Measurements from ENCODE around the gene DPH5.

DPH5 gene

DNA sequence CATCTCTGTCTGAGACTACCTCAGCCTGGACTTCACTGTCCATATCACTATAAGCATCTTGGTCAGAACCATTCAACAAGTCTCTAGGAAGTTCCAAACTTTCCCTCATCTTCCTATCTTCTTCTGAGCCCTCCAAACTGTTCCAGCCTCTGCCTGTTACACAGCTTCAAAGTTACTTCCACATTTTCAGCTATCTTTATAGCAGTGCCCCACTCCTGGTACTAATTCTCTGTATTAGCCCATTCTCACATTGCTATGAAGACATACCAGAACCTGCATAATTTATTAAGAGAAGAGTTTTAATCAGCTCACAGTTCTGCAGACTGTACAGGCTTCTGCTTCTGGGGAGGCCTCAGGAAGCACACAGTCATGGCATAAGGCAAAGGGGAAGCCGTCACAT, 15.7 kb upstream of the DPH5 start:
- Histone ChIP-seq H3K9me2 (replicated peaks; ENCODE audit: insufficient read depth, low read length) (no peaks in the 10 kb centered on the region), H3K9ac (ENCODE audit: low read length) (no peak overlapping the region), H3K9me3 (ENCODE audit: insufficient read depth, low read length) (peaks cover 27% of the 10 kb centered on the region; the same call in 1 of the 2 replicates), H2AFZ (ENCODE audit: low read depth, low read length, severe bottlenecking) (no peak overlapping the region), H3F3A (ENCODE audit: insufficient read depth) (no peaks in the 10 kb centered on the region), H3K36me3 (ENCODE audit: low read length) (peaks cover 31% of the 10 kb centered on the region), H3K4me2 (ENCODE audit: low read depth, low read length, poor library complexity, severe bottlenecking) (no peak overlapping the region), H3K27me3 (ENCODE audit: low read length) (no peaks in the 10 kb centered on the region), H4K20me1 (ENCODE audit: low read depth, low read length) (no peaks in the 10 kb centered on the region), H3K27ac (ENCODE audit: low read depth, low read length) (no peak overlapping the region), H3K79me2 (ENCODE audit: insufficient read depth, low read length) (peaks cover 21% of the 10 kb centered on the region), H3K4me3 (ENCODE audit: insufficient read depth, low read length, poor library complexity, severe bottlenecking) (no peak overlapping the region)
- no peak for TF ChIP-seq EZH2phosphoT487 (conservative IDR thresholded peaks at IDR 0.05; ENCODE audit: low read length)
- TF ChIP-seq, protein P1, sequence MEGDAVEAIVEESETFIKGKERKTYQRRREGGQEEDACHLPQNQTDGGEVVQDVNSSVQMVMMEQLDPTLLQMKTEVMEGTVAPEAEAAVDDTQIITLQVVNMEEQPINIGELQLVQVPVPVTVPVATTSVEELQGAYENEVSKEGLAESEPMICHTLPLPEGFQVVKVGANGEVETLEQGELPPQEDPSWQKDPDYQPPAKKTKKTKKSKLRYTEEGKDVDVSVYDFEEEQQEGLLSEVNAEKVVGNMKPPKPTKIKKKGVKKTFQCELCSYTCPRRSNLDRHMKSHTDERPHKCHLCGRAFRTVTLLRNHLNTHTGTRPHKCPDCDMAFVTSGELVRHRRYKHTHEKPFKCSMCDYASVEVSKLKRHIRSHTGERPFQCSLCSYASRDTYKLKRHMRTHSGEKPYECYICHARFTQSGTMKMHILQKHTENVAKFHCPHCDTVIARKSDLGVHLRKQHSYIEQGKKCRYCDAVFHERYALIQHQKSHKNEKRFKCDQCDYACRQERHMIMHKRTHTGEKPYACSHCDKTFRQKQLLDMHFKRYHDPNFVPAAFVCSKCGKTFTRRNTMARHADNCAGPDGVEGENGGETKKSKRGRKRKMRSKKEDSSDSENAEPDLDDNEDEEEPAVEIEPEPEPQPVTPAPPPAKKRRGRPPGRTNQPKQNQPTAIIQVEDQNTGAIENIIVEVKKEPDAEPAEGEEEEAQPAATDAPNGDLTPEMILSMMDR (IDR thresholded peaks at IDR 0.05; ENCODE audit: insufficient read depth, low read length, poor library complexity, severe bottlenecking) = no peak

DNA sequence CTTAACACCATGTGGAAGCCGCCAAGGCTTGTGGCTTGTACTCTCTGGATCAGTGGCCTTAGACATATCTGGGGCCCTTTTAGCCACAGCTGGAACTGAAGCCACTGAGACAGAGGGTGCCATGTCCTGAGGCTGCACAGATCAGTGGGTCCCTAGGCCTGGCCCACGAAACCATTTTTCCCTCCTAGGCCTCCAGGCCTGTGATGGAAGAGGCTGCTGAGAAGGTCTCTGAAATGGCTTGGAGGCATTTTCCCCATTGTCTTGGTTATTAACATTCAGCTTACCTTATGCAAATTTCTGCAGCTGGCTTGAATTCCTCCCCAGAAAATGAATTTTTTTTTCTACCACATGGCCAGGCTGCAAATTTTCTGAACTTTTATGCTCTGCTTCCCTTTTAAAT, 15.1 kb upstream of the DPH5 start:
- Histone ChIP-seq H3K27me3 (ENCODE audit: low read length) (no peaks in the 10 kb centered on the region), H3F3A (ENCODE audit: insufficient read depth) (no peaks in the 10 kb centered on the region), H3K9me2 (replicated peaks; ENCODE audit: insufficient read depth, low read length) (no peaks in the 10 kb centered on the region), H3K4me2 (ENCODE audit: low read depth, low read length, poor library complexity, severe bottlenecking) (no peak overlapping the region), H3K4me3 (ENCODE audit: insufficient read depth, low read length, poor library complexity, severe bottlenecking) (no peak overlapping the region), H3K36me3 (ENCODE audit: low read length) (peaks cover 31% of the 10 kb centered on the region), H3K27ac (ENCODE audit: low read depth, low read length) (no peak overlapping the region), H3K79me2 (ENCODE audit: insufficient read depth, low read length) (peaks cover 27% of the 10 kb centered on the region), H3K9me3 (ENCODE audit: insufficient read depth, low read length) (peaks cover 27% of the 10 kb centered on the region; the same call in 1 of the 2 replicates), H4K20me1 (ENCODE audit: low read depth, low read length) (no peaks in the 10 kb centered on the region), H2AFZ (ENCODE audit: low read depth, low read length, severe bottlenecking) (no peak overlapping the region), H3K9ac (ENCODE audit: low read length) (no peak overlapping the region)
- TF ChIP-seq, protein P1 (IDR thresholded peaks at IDR 0.05; ENCODE audit: insufficient read depth, low read length, poor library complexity, severe bottlenecking) = no peak
- TF ChIP-seq EZH2phosphoT487 (conservative IDR thresholded peaks at IDR 0.05; ENCODE audit: low read length) = no peak

DNA sequence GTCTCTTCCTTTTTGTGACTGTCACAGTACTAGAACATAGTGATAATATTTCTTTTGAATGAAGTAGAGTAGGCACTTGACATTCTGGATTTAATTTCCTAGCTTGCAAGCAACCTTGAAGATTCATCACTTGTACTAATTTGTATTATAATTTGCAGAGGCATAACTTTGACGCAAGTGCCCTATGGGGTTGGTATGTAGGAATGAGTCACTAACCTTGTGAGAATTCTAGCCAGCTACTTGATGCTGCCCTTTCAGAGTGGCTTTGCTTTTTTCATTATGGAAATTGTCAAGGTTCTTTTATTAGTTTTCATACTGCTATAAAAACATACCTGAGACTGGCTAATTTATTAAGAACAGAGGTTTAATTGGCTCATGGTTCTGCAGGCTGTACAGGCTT, 13.7 kb upstream of the DPH5 start:
- Histone ChIP-seq H4K20me1 (ENCODE audit: low read depth, low read length) (no peaks in the 10 kb centered on the region), H3K27me3 (ENCODE audit: low read length) (no peaks in the 10 kb centered on the region), H3K9me3 (ENCODE audit: insufficient read depth, low read length) (peaks cover 27% of the 10 kb centered on the region; the same call in 1 of the 2 replicates), H3F3A (ENCODE audit: insufficient read depth) (no peaks in the 10 kb centered on the region), H3K36me3 (ENCODE audit: low read length) (peaks cover 31% of the 10 kb centered on the region), H3K4me2 (ENCODE audit: low read depth, low read length, poor library complexity, severe bottlenecking) (no peak overlapping the region), H3K27ac (ENCODE audit: low read depth, low read length) (no peak overlapping the region), H2AFZ (ENCODE audit: low read depth, low read length, severe bottlenecking) (no peak overlapping the region), H3K9me2 (replicated peaks; ENCODE audit: insufficient read depth, low read length) (no peaks in the 10 kb centered on the region), H3K79me2 (ENCODE audit: insufficient read depth, low read length) (peaks cover 41% of the 10 kb centered on the region), H3K9ac (ENCODE audit: low read length) (no peak overlapping the region), H3K4me3 (ENCODE audit: insufficient read depth, low read length, poor library complexity, severe bottlenecking) (no peak overlapping the region)
- TF ChIP-seq, protein P1 (IDR thresholded peaks at IDR 0.05; ENCODE audit: insufficient read depth, low read length, poor library complexity, severe bottlenecking) = no peak
- no peak for TF ChIP-seq EZH2phosphoT487 (conservative IDR thresholded peaks at IDR 0.05; ENCODE audit: low read length)

Measured in SU-DHL-6 (cell line).